Fibroblast of skin of right quadriceps (primary cell): ENCODE results near the gene SLC35A2.

ENCODE experiments used
- DNase-seq: peaks from one replicate; pipeline ENCODE4 v3.0.0-alpha.2; 2013

The SLC35A2 gene

GRCh38 chrX:48911412-48912182 lies at the start of gene SLC35A2:
Gene SLC35A2 (minus strand): TSS chrX:48911646. CDS start chrX:48911636, 10 bp downstream.
- DNase-seq = peak; percentile 62

- no peak for DNase-seq
These were observed 48.8 kb upstream of the SLC35A2 start for GRCh38 chrX:48960291-48960690.

- peak; percentile 63 for DNase-seq
These were observed 47.2 kb upstream of the SLC35A2 start for GRCh38 chrX:48958635-48959094.

GRCh38 chrX:48957827-48958634 lies 46.6 kb upstream of the SLC35A2 start:
- peak; percentile 98 for DNase-seq

GRCh38 chrX:48957477-48957826 lies 46.0 kb upstream of the SLC35A2 start, which contains the start of gene OTUD5:
Gene OTUD5 (minus strand): TSS chrX:48957607. CDS start chrX:48957570, 37 bp downstream.
- peak; percentile 69 for DNase-seq

- DNase-seq = no peak
These were observed 45.4 kb upstream of the SLC35A2 start for GRCh38 chrX:48956728-48957414.

- DNase-seq = no peak
These were observed 37.1 kb upstream of the SLC35A2 start for GRCh38 chrX:48948589-48948988.

GRCh38 chrX:48945517-48946348 lies 34.3 kb upstream of the SLC35A2 start:
- DNase-seq = peak; percentile 32

- no peak for DNase-seq
These were observed 31.4 kb upstream of the SLC35A2 start for GRCh38 chrX:48942895-48943294.

GRCh38 chrX:48940404-48940955 lies 29.0 kb upstream of the SLC35A2 start:
- no peak for DNase-seq

- no peak for DNase-seq
These were observed 28.2 kb upstream of the SLC35A2 start for GRCh38 chrX:48939524-48940228.

GRCh38 chrX:48938721-48939425 lies 27.4 kb upstream of the SLC35A2 start:
- DNase-seq = no peak

GRCh38 chrX:48937054-48937907 lies 25.8 kb upstream of the SLC35A2 start:
- DNase-seq = peak; percentile 40

- no peak for DNase-seq
These were observed 25.1 kb upstream of the SLC35A2 start for GRCh38 chrX:48936429-48937053.

- no peak for DNase-seq
These were observed 23.8 kb upstream of the SLC35A2 start for GRCh38 chrX:48935301-48935670.

GRCh38 chrX:48934581-48935300 lies 23.3 kb upstream of the SLC35A2 start:
- no peak for DNase-seq

- DNase-seq = no peak
These were observed 22.3 kb upstream of the SLC35A2 start for GRCh38 chrX:48933757-48934156.

- DNase-seq = no peak
These were observed 16.4 kb upstream of the SLC35A2 start for GRCh38 chrX:48927736-48928382.
